ENCODE data around the gene PRDM16. TPM values are rescaled to one million over a fixed set of nuclear protein-coding genes. Genes with fewer than 3 reads are reported as not detected.

Gene PRDM16
- total and polyA plus RNA-seq, 2 of the 13 experiments (the other 11 are each of a cell fraction or from before 2014, with no cell fraction given), result 0.15 to 0.81 TPM

GRCh38 chr1:3471356-3472087 lies 402.5 kb downstream of the PRDM16 start (continued):
- TF ChIP-seq, protein P1, sequence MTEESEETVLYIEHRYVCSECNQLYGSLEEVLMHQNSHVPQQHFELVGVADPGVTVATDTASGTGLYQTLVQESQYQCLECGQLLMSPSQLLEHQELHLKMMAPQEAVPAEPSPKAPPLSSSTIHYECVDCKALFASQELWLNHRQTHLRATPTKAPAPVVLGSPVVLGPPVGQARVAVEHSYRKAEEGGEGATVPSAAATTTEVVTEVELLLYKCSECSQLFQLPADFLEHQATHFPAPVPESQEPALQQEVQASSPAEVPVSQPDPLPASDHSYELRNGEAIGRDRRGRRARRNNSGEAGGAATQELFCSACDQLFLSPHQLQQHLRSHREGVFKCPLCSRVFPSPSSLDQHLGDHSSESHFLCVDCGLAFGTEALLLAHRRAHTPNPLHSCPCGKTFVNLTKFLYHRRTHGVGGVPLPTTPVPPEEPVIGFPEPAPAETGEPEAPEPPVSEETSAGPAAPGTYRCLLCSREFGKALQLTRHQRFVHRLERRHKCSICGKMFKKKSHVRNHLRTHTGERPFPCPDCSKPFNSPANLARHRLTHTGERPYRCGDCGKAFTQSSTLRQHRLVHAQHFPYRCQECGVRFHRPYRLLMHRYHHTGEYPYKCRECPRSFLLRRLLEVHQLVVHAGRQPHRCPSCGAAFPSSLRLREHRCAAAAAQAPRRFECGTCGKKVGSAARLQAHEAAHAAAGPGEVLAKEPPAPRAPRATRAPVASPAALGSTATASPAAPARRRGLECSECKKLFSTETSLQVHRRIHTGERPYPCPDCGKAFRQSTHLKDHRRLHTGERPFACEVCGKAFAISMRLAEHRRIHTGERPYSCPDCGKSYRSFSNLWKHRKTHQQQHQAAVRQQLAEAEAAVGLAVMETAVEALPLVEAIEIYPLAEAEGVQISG (CRISPR knock-in tag; IDR thresholded peaks at IDR 0.05), result peak; percentile 70
- TF ChIP-seq ZNF777 (CRISPR knock-in tag; IDR thresholded peaks at IDR 0.05) (peak; percentile 71), ZFP36 (IDR thresholded peaks at IDR 0.05; ENCODE audit: borderline replicate concordance, low read depth, low read length, partially characterized antibody) (no peak), YEATS4 (CRISPR knock-in tag; IDR thresholded peaks at IDR 0.05; ENCODE audit: borderline replicate concordance) (peak; percentile 90; the same call in 1 of the 2 replicates), HMGXB4 (CRISPR knock-in tag; IDR thresholded peaks at IDR 0.05; ENCODE audit: borderline replicate concordance in 1 of 2, low read depth in 1 of 2) (peak; percentile 84 to 91), THYN1 (CRISPR knock-in tag; IDR thresholded peaks at IDR 0.05; ENCODE audit: borderline replicate concordance, low read depth) (peak; percentile 53; the same call in 1 of the 2 replicates), ZNF253 (CRISPR knock-in tag; IDR thresholded peaks at IDR 0.05; ENCODE audit: borderline replicate concordance) (no peak), SIX1 (CRISPR knock-in tag; IDR thresholded peaks at IDR 0.05; ENCODE audit: borderline replicate concordance) (0 out of 2 replicates have a peak, but pooled peaks have one; percentile 31), ADNP (CRISPR knock-in tag; IDR thresholded peaks at IDR 0.05) (no peak), ZNF776 (CRISPR knock-in tag; IDR thresholded peaks at IDR 0.05) (no peak), SOX5 (CRISPR knock-in tag; IDR thresholded peaks at IDR 0.05; ENCODE audit: borderline replicate concordance) (peak; percentile 53; the same call in 1 of the 2 replicates), THAP11 (CRISPR knock-in tag; IDR thresholded peaks at IDR 0.05) (peak; percentile 64), ONECUT2 (CRISPR knock-in tag; IDR thresholded peaks at IDR 0.05) (no peak), HOXA5 (CRISPR knock-in tag; IDR thresholded peaks at IDR 0.05) (peak; percentile 74), ARNTL (CRISPR knock-in tag; IDR thresholded peaks at IDR 0.05) (0 out of 2 replicates have a peak, but pooled peaks have one; percentile 32), ELF1 (CRISPR knock-in tag; IDR thresholded peaks at IDR 0.05) (peak; percentile 37), ERF (CRISPR knock-in tag; IDR thresholded peaks at IDR 0.05) (peak; percentile 82; the same call in 1 of the 2 replicates), SRY (CRISPR knock-in tag; IDR thresholded peaks at IDR 0.05) (peak; percentile 53; the same call in 1 of the 2 replicates), SKIL (CRISPR knock-in tag; IDR thresholded peaks at IDR 0.05; ENCODE audit: borderline replicate concordance) (peak; percentile 92), ZSCAN21 (CRISPR knock-in tag; IDR thresholded peaks at IDR 0.05; ENCODE audit: borderline replicate concordance) (no peak; the same call in 1 of the 2 replicates), CHCHD3 (CRISPR knock-in tag; IDR thresholded peaks at IDR 0.05) (peak; percentile 93; the same call in 1 of the 2 replicates), ZNF264 (CRISPR knock-in tag; IDR thresholded peaks at IDR 0.05) (peak; percentile 66; the same call in 1 of the 2 replicates), ZNF430 (CRISPR knock-in tag; IDR thresholded peaks at IDR 0.05) (peak; percentile 58; the same call in 1 of the 2 replicates), XRCC5 (optimal IDR thresholded peaks at IDR 0.05; ENCODE audit: low read length) (peak; percentile 83)
